Measurements from ENCODE around the gene MADCAM1. TPM values are rescaled to one million over a fixed set of nuclear protein-coding genes. Genes with fewer than 3 reads are reported as not detected.
A peak's percentile ranks its signal among the peaks of the same experiment; 100 is the strongest.

MADCAM1 gene
- total and polyA plus RNA-seq, 2 experiments from 2014 or later, result 2.9 to 4.0 TPM

DNA sequence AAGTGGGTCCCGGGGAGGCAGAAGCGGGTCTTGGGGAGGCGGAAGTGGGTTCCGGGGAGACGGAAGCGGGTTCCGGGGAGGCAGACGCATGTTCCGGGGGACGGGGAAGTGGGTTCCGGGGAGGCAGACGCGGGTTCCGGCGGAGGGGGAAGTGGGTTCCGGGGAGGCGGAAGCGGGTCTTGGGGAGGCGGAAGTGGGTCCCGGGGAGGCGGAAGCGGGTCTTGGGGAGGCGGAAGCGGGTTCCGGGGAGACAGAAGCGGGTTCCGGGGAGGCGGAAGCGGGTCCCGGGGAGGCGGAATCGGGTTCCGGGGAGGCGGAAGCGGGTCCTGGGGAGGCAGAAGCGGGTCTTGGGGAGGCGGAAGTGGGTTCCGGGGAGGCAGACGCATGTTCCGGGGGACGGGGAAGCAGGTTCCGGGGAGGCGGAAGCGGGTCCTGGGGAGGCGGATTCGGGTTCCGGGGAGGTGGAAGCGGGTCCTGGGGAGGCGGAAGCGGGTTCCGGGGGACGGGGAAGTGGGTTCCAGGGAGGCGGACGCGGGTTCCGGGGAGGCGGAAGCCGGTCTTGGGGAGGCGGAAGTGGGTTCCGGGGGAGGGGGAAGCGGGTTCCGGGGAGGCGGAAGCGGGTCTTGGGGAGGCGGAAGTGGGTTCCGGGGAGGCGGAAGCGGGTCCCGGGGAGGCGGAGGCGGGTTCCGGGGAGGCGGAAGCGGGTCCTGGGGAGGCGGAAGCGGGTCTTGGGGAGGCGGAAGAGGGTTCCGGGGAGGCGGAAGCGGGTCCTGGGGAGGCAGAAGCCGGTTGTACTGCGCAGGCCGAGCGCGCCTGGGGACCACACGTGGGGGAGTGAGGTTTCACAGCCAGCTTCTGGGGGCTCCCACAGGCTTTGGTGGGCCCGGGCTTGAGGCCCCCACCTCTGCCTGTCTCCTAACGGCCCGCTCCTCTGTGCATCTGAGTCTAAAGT, 37.9 kb upstream of the MADCAM1 start:
- no peak overlapping the region for H3K27ac ChIP-seq
- peak overlapping the region; percentile 75 for H3K4me2 ChIP-seq
- H3K9me3 ChIP-seq (ENCODE audit: low read depth), result no peaks in the 10 kb centered on the region

DNA sequence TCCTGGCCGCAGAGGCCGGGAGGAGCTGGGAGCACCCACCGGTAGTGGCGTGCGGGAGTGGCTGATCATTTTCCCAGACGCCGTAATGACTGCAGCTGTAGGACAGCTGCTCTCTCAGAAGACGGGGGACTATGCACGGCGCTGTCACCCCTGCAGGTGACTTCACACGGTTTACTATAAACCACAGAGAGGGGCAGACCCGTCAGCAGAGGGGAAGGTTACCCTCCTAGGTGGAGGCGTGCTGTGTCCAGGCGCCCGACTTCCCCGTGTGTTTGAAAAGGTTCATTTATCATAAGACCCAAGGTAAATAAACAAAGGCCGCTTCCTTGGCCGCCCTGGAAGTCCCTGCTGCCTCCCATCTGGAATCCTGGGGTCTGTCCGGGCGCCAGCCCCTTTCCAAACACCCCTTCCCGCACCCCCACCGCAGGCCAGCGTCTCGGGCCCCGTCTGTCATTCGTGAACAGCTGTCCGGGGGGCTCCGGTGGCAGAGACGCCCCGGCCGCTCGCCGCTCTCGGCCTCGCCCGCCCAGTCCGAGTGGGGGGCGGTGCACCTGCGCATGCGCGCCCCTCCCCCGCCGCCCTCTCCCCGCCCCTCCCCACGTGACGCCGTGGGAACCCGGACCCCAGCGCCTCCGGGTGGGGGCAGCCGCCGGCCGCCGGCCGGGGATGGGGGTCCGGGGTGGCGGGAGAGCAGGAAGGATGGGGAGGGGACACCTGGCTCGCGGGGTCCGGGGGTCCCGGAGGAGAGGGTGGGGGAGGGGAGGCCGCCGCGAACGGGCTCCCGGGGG, 36.4 kb upstream of the MADCAM1 start:
- TF ChIP-seq, protein P1, sequence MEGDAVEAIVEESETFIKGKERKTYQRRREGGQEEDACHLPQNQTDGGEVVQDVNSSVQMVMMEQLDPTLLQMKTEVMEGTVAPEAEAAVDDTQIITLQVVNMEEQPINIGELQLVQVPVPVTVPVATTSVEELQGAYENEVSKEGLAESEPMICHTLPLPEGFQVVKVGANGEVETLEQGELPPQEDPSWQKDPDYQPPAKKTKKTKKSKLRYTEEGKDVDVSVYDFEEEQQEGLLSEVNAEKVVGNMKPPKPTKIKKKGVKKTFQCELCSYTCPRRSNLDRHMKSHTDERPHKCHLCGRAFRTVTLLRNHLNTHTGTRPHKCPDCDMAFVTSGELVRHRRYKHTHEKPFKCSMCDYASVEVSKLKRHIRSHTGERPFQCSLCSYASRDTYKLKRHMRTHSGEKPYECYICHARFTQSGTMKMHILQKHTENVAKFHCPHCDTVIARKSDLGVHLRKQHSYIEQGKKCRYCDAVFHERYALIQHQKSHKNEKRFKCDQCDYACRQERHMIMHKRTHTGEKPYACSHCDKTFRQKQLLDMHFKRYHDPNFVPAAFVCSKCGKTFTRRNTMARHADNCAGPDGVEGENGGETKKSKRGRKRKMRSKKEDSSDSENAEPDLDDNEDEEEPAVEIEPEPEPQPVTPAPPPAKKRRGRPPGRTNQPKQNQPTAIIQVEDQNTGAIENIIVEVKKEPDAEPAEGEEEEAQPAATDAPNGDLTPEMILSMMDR (IDR thresholded peaks at IDR 0.05; ENCODE audit: poor library complexity), result peak; percentile 3
- TF ChIP-seq EZH2 (IDR thresholded peaks at IDR 0.05; ENCODE audit: borderline replicate concordance), result no peak
- Histone ChIP-seq H3K9me2 (replicated peaks; ENCODE audit: insufficient read depth) (no peaks in the 10 kb centered on the region), H3K79me2 (peaks cover 34% of the 10 kb centered on the region), H3K4me1 (ENCODE audit: insufficient read depth) (peaks cover 10% of the 10 kb centered on the region), H3K27ac (peak overlapping the region; percentile 84), H3K4me3 (peak overlapping the region; percentile 80), H3K27me3 (no peaks in the 10 kb centered on the region), H2AFZ (peak overlapping the region; percentile 42), H3K36me3 (replicated peaks; ENCODE audit: insufficient read depth, low read depth) (no peaks in the 10 kb centered on the region), H3K4me2 (peak overlapping the region; percentile 75), H3K9me3 (ENCODE audit: low read depth) (no peaks in the 10 kb centered on the region), H4K20me1 (ENCODE audit: insufficient read depth, poor library complexity, severe bottlenecking) (peaks cover 3% of the 10 kb centered on the region)
- 2% methylated on average over 43 of the region's 66 CpGs for WGBS (ENCODE audit: low lambda C conversion rate, missing lambda C conversion rate)
- DNase-seq (ENCODE audit: low spot score), result peak; percentile 92

More for the DNA sequence above, 37.9 kb upstream of the MADCAM1 start:
- Histone ChIP-seq H2AFZ (no peak overlapping the region), H3K79me2 (peaks cover 43% of the 10 kb centered on the region), H3K9me2 (replicated peaks; ENCODE audit: insufficient read depth) (no peaks in the 10 kb centered on the region), H4K20me1 (ENCODE audit: insufficient read depth, poor library complexity, severe bottlenecking) (peaks cover 3% of the 10 kb centered on the region), H3K4me1 (ENCODE audit: insufficient read depth) (peaks cover 10% of the 10 kb centered on the region), H3K4me3 (no peak overlapping the region), H3K36me3 (replicated peaks; ENCODE audit: insufficient read depth, low read depth) (no peaks in the 10 kb centered on the region), H3K27me3 (no peaks in the 10 kb centered on the region)
- TF ChIP-seq EZH2 (IDR thresholded peaks at IDR 0.05; ENCODE audit: borderline replicate concordance) (no peak), EZH2phosphoT487 (IDR thresholded peaks at IDR 0.05; ENCODE audit: low read depth, severe bottlenecking, unreplicated experiment) (no peak)
- TF ChIP-seq, protein P1 (IDR thresholded peaks at IDR 0.05; ENCODE audit: poor library complexity), result no peak
- no peak for DNase-seq (ENCODE audit: low spot score)
- no CpG with 5 or more reads among the region's 89 CpGs for WGBS (ENCODE audit: low lambda C conversion rate, missing lambda C conversion rate)

- 13% methylated on average over 14 of the region's 85 CpGs for WGBS (ENCODE audit: low lambda C conversion rate, missing lambda C conversion rate)
- DNase-seq (ENCODE audit: low spot score), result peak; percentile 81
- no peaks in the 10 kb centered on the region for H3K9me3 ChIP-seq (ENCODE audit: low read depth)
- peaks cover 22% of the 10 kb centered on the region for H3K79me2 ChIP-seq
- H3K36me3 ChIP-seq (replicated peaks; ENCODE audit: insufficient read depth, low read depth), result no peaks in the 10 kb centered on the region
- peak within 1 kb of the TSS; percentile 99 for H3K4me2 ChIP-seq
- H3K27me3 ChIP-seq, result no peaks in the 10 kb centered on the region
- H3K4me3 ChIP-seq, result peak within 1 kb of the TSS; percentile 93
- H4K20me1 ChIP-seq (ENCODE audit: insufficient read depth, poor library complexity, severe bottlenecking), result peaks cover 3% of the 10 kb centered on the region
- peak within 1 kb of the TSS; percentile 84 for H3K27ac ChIP-seq
- TF ChIP-seq EZH2phosphoT487 (IDR thresholded peaks at IDR 0.05; ENCODE audit: low read depth, severe bottlenecking, unreplicated experiment) (no peak), EZH2 (IDR thresholded peaks at IDR 0.05; ENCODE audit: borderline replicate concordance) (peak; percentile 21)
- H3K4me1 ChIP-seq (ENCODE audit: insufficient read depth), result peaks cover 10% of the 10 kb centered on the region
- H2AFZ ChIP-seq, result peak within 1 kb of the TSS; percentile 42
- no peaks in the 10 kb centered on the region for H3K9me2 ChIP-seq (replicated peaks; ENCODE audit: insufficient read depth)
Observed at GRCh38 chr19:460877-461720, 35.2 kb upstream of the MADCAM1 start, which contains the start of gene SHC2. Gene SHC2 (minus strand): TSS chr19:461033. CDS start chr19:460996, 37 bp downstream.

All from hepatocyte (in vitro differentiated cells).